ENCODE measurements around the gene LCORL.
"Not testable (repeated sequence)": the region's sequence is repeated elsewhere in the genome, so short reads cannot be mapped to it uniquely, and the experiment has no call there.

The LCORL gene

DNA sequence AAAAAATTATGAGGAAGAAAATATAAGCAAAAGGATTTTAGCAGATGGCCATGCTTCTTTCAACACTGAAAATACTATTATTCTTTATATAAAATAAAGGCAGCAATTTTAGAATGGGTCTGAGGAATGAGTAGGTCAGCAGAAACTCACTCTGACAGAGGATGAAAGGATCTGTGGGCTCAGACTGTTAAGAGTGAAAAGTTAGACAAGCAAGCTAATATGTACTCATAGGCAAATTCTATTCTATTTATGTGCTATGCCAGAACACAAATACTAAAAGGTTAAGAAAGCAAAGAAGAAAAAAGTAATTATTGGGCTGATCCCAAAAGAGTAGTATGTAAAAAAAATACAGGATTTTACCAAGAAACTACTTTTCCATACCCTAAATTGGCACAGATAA, 13.9 kb downstream of the LCORL start:
- Histone ChIP-seq H2AFZ (ENCODE audit: low read length) (no peak overlapping the region), H3K9me2 (replicated peaks; ENCODE audit: low read depth, low read length) (no peaks in the 10 kb centered on the region), H3K4me1 (ENCODE audit: insufficient read depth, low read length, poor library complexity, severe bottlenecking) (peaks cover 18% of the 10 kb centered on the region), H3K36me3 (ENCODE audit: insufficient read depth, low read length) (peaks cover 7% of the 10 kb centered on the region; the same call in 1 of the 2 replicates), H3K4me3 (ENCODE audit: low read length, poor library complexity, severe bottlenecking) (no peak overlapping the region), H3K9ac (ENCODE audit: low read depth, low read length, poor library complexity, severe bottlenecking) (no peak overlapping the region), H3K27me3 (ENCODE audit: insufficient read depth, low read length, poor library complexity, severe bottlenecking) (no peaks in the 10 kb centered on the region), H3K79me2 (ENCODE audit: insufficient read depth, low read length) (peaks cover 98% of the 10 kb centered on the region), H4K20me1 (ENCODE audit: insufficient read depth, low read length, poor library complexity, severe bottlenecking) (peaks cover 56% of the 10 kb centered on the region), H3K9me3 (ENCODE audit: insufficient read depth, low read depth, low read length) (peaks cover 17% of the 10 kb centered on the region), H3K4me2 (ENCODE audit: low read depth, low read length, poor library complexity, severe bottlenecking) (no peak overlapping the region), H3F3A (ENCODE audit: low read depth) (no peaks in the 10 kb centered on the region)
- no peak for TF ChIP-seq EZH2phosphoT487 (IDR thresholded peaks at IDR 0.05; ENCODE audit: borderline replicate concordance)
- TF ChIP-seq, protein P1, sequence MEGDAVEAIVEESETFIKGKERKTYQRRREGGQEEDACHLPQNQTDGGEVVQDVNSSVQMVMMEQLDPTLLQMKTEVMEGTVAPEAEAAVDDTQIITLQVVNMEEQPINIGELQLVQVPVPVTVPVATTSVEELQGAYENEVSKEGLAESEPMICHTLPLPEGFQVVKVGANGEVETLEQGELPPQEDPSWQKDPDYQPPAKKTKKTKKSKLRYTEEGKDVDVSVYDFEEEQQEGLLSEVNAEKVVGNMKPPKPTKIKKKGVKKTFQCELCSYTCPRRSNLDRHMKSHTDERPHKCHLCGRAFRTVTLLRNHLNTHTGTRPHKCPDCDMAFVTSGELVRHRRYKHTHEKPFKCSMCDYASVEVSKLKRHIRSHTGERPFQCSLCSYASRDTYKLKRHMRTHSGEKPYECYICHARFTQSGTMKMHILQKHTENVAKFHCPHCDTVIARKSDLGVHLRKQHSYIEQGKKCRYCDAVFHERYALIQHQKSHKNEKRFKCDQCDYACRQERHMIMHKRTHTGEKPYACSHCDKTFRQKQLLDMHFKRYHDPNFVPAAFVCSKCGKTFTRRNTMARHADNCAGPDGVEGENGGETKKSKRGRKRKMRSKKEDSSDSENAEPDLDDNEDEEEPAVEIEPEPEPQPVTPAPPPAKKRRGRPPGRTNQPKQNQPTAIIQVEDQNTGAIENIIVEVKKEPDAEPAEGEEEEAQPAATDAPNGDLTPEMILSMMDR (conservative IDR thresholded peaks at IDR 0.05; ENCODE audit: low read length): no peak

GRCh38 chr4:18006432-18006831, 15.1 kb downstream of the LCORL start:
- not testable (repeated sequence) for H3K4me1 ChIP-seq (ENCODE audit: insufficient read depth, low read length, poor library complexity, severe bottlenecking); H3K4me3 ChIP-seq (ENCODE audit: low read length, poor library complexity, severe bottlenecking); H3K36me3 ChIP-seq (ENCODE audit: insufficient read depth, low read length); H3K9ac ChIP-seq (ENCODE audit: low read depth, low read length, poor library complexity, severe bottlenecking); H3K4me2 ChIP-seq (ENCODE audit: low read depth, low read length, poor library complexity, severe bottlenecking); H3K27me3 ChIP-seq (ENCODE audit: insufficient read depth, low read length, poor library complexity, severe bottlenecking); H3K9me2 ChIP-seq (replicated peaks; ENCODE audit: low read depth, low read length); H3F3A ChIP-seq (ENCODE audit: low read depth); H2AFZ ChIP-seq (ENCODE audit: low read length)
- H3K79me2 ChIP-seq (ENCODE audit: insufficient read depth, low read length): peaks cover 98% of the 10 kb centered on the region
- peaks cover 17% of the 10 kb centered on the region for H3K9me3 ChIP-seq (ENCODE audit: insufficient read depth, low read depth, low read length)
- H4K20me1 ChIP-seq (ENCODE audit: insufficient read depth, low read length, poor library complexity, severe bottlenecking): peaks cover 55% of the 10 kb centered on the region

DNA sequence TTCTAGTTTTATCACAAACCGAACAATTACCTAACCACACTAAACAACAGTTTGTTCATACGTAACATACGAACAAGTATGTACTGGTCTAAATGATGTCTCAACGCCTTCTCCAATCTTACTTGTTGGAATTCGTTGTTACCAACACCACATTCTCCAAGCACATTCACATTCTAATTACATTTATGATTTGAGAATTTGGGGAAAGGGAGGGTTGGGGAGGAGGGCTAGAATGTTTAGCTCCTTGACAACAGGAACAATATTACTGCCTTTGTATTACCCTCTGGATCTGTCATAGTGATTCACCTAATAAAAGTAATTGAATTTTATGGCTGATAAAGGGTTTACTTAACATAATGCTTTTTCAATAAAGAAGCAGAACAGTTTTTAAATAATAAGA, 24.4 kb downstream of the LCORL start:
- H3K9me2 ChIP-seq (replicated peaks; ENCODE audit: low read depth, low read length): no peaks in the 10 kb centered on the region
- no peak overlapping the region for H2AFZ ChIP-seq (ENCODE audit: low read length)
- no peaks in the 10 kb centered on the region for H3K36me3 ChIP-seq (ENCODE audit: insufficient read depth, low read length)
- no peak overlapping the region for H3K4me3 ChIP-seq (ENCODE audit: low read length, poor library complexity, severe bottlenecking)
- H3K4me2 ChIP-seq (ENCODE audit: low read depth, low read length, poor library complexity, severe bottlenecking): no peak overlapping the region
- no peak for TF ChIP-seq EZH2phosphoT487 (IDR thresholded peaks at IDR 0.05; ENCODE audit: borderline replicate concordance)
- TF ChIP-seq, protein P1 (conservative IDR thresholded peaks at IDR 0.05; ENCODE audit: low read length): no peak
- no peaks in the 10 kb centered on the region for H3K9me3 ChIP-seq (ENCODE audit: insufficient read depth, low read depth, low read length)
- no peaks in the 10 kb centered on the region for H3F3A ChIP-seq (ENCODE audit: low read depth)
- H3K9ac ChIP-seq (ENCODE audit: low read depth, low read length, poor library complexity, severe bottlenecking): no peak overlapping the region
- no peaks in the 10 kb centered on the region for H3K27me3 ChIP-seq (ENCODE audit: insufficient read depth, low read length, poor library complexity, severe bottlenecking)
- no peaks in the 10 kb centered on the region for H3K4me1 ChIP-seq (ENCODE audit: insufficient read depth, low read length, poor library complexity, severe bottlenecking)
- peaks cover 73% of the 10 kb centered on the region for H4K20me1 ChIP-seq (ENCODE audit: insufficient read depth, low read length, poor library complexity, severe bottlenecking)
- H3K79me2 ChIP-seq (ENCODE audit: insufficient read depth, low read length): peaks cover 96% of the 10 kb centered on the region

GRCh38 chr4:17995165-17995564, 26.4 kb downstream of the LCORL start:
- Histone ChIP-seq H3K4me1 (ENCODE audit: insufficient read depth, low read length, poor library complexity, severe bottlenecking) (no peaks in the 10 kb centered on the region), H3F3A (ENCODE audit: low read depth) (no peaks in the 10 kb centered on the region), H2AFZ (ENCODE audit: low read length) (no peak overlapping the region), H3K27me3 (ENCODE audit: insufficient read depth, low read length, poor library complexity, severe bottlenecking) (no peaks in the 10 kb centered on the region), H3K79me2 (ENCODE audit: insufficient read depth, low read length) (peaks cover 95% of the 10 kb centered on the region), H3K36me3 (ENCODE audit: insufficient read depth, low read length) (no peaks in the 10 kb centered on the region), H3K9me3 (ENCODE audit: insufficient read depth, low read depth, low read length) (no peaks in the 10 kb centered on the region), H3K4me2 (ENCODE audit: low read depth, low read length, poor library complexity, severe bottlenecking) (no peak overlapping the region), H3K9ac (ENCODE audit: low read depth, low read length, poor library complexity, severe bottlenecking) (no peak overlapping the region), H4K20me1 (ENCODE audit: insufficient read depth, low read length, poor library complexity, severe bottlenecking) (peaks cover 70% of the 10 kb centered on the region), H3K4me3 (ENCODE audit: low read length, poor library complexity, severe bottlenecking) (no peak overlapping the region), H3K9me2 (replicated peaks; ENCODE audit: low read depth, low read length) (no peaks in the 10 kb centered on the region)
- TF ChIP-seq, protein P1 (conservative IDR thresholded peaks at IDR 0.05; ENCODE audit: low read length): no peak
- no peak for TF ChIP-seq EZH2phosphoT487 (IDR thresholded peaks at IDR 0.05; ENCODE audit: borderline replicate concordance)
